Activated CD4-positive, alpha-beta T cell treated with anti-CD3 and anti-CD28 coated beads, Interleukin-2, amount 50 U/mL, for 4 hours (primary cell): ENCODE results near the gene PLAC8.
"Not testable (repeated sequence)": the region's sequence is repeated elsewhere in the genome, so short reads cannot be mapped to it uniquely, and the experiment has no call there.

ENCODE experiments used
- DNase-seq, 2 experiments: peaks; one replicate each; pipeline ENCODE4 v3.0.0-alpha.2; 2020

The PLAC8 gene

DNA sequence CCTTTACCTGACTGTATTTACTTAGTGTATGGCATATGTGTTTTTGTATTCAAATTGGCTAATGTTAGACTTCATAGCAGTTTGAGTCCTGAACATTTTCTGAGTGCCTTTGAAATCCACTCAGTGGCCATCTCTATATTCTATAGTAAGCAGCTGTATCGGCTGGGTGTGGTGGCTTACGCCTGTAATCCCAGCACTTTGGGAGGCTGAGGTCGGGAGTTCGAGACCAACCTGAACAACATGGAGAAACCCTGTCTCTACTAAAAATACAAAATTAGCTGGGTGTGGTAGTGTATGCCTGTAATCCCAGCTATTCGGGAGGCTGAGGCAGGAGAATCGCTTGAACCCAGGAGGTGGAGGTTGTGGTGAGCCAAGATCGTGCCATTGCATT lies 2.8 kb downstream of the PLAC8 start:
- DNase-seq: not testable (repeated sequence)

DNA sequence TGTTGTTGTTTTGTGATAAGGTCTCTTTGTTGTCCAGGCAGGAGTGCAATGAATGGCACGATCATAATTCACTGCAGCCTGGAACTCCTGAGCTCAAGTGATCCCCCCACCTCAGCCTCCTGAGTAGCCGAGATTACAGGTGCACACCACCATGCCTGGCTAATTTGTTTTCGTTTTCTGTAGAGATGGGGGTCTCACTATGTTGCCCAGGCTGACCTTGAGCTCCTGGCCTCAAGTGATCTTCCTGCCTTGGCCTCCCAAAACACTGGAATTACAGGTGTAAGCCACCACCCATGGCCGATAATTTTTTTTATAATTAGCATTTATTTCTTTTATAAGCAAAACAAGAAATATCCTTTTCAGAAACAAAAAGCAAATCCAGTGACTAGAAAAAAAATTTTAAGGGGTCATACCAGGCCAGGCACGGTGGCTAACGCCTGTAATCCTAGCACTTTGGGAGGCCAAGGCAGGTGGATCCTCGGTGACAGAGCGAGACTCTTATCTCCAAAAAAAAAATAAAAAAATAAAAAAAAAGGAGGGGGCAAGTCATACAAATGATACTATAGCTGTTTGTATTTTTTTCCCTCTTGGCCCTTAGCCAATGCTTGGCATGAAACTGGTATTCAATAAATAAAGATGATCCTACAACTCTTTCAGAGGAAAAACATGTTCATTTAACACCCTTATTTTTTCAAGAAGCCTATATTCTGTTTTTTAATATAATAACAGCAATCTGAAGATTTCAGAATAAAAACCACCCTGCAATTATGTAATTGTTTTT lies 3.4 kb downstream of the PLAC8 start:
- DNase-seq: no peak

DNA sequence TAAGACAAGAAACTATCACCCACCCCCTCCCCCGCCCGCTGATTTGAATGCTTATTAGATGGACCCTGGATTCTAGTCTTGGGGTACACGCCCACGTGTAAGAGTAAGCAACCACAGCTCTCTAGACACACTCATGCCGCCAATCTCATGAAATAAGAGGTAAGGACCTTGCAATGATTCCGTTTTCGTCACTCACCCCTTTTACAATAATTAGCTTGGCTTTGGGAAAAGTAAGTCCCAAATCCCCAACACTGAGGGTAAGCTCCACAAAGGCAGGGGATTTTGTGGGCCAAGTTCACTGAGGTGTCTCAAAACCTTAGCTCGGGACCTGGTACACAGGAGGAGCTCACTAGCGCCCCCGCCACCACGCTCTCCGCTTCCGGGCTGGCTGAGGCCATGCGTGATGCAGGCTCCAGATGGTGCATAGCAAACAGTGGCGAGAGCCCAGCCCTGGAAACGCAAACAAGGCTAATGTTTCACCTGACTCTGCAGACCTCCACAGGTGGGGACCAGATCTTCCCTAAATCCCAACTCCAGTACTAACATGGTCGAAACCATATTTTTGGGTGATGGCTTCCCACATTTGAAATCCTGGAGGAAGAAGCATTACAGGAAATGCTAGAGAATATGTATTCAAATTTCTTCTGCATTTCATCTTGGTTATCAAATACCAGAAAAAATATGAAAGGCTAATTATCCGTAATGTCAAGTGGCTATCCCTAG lies 4.1 kb downstream of the PLAC8 start:
- DNase-seq: peak; percentile 87 to 88

GRCh38 chr4:83109480-83110222 lies 4.9 kb downstream of the PLAC8 start:
- DNase-seq: peak; percentile 15 to 16

DNA sequence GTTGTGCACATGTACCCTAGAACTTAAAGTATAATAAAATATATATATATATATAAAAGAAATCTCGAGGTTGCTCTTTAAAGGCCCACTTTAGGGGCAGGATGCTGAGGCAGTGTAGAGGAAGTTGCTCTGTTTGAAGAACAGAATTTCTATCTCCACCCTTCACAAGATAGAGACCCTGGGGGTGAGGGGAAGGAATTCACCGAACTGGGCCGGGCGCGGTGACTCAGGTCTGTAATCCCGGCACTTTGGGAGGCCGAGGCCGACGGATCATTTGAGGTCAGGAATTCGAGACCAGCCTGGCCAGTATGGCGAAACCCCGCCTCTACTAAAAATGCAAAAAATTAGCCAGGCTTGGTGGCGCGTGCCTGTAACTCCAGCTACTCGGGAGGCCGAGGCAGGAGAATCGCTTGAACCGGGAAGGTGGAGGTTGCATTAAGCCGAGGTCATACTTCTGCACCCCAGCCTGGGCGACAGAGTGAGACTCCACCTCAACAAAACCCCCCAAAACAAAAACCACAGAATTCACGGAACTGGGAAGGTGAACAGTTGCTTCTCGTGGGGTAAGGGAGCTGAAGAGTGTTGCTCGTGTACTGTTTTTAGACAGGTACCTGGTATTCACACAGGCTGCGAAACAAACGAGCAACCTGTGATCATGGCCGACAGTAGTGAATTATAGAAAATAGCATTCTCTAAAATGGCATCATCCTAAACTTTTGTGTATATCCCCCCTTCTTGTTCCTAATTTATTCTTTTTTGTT lies 6.2 kb downstream of the PLAC8 start:
- DNase-seq: no peak

- peak; percentile 20 to 28 for DNase-seq
Measured at GRCh38 chr4:83107631-83108030, 6.9 kb downstream of the PLAC8 start.

DNA sequence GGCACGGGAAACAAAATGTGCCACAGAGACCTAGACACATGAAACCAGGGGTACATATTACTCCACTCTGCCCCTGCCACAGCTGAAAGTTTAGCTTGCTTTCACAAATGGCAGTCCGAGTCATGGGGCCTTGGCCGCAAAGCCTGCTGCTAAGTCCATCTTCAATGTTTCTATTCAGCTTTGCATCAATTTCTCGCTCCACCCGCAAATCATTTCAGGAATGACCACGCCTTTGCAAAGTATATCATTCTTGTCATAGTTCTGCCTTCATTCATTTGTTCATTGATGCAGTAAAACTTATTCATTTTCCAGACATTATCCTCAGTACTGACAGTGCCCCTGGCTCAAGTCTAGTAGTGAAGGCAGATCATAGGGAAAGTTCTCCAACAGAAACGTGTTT lies 9.5 kb downstream of the PLAC8 start:
- no peak for DNase-seq

DNA sequence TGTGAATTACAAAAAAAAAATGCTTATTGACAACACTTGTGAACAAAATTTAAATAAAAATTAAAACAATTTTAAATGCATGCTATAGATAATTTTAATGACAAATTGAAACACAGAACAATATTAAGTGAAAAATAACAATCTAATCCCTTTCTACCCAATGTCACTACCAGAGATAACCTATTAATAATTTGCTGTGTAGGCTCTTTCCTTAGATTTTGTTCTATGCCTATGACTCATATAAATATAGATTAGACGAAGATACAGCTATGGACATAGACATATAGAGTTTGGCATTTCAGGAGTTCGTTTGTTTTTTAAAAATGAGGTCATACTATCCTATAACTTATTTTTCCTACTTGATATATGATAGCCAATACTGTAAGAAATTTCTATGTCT lies 18.1 kb downstream of the PLAC8 start:
- DNase-seq: no peak

DNA sequence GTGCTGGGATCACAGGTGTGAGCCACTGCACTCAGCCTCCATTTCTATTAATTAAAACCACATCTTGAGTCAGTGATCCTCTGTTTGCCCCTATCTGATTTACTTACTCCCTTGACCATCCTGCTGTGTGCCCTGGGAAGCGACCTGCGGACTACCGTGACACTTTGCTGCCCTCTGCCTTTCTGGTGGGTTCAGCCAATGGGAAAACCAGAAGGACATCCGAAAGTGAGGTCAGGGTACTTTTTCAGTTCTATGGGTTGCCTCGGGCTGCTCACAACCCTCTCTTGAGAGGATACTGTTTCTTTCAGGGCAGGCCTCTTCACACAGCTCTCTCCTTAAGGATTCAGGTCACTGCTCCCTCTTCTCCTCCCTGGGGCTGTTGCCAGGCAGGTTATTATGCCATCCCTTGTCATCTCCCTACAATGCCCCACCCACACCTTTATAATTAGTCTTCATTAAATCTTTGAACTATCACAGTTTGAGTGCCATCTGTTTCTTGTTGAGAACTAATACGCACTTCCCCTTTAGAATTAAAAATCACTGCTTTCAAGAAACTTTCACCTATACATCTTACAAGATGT lies 21.4 kb downstream of the PLAC8 start:
- DNase-seq: no peak

- no peak for DNase-seq
Measured at GRCh38 chr4:83089410-83090157, 24.9 kb downstream of the PLAC8 start.

GRCh38 chr4:83084956-83085355 lies 29.6 kb downstream of the PLAC8 start:
- not testable (repeated sequence) for DNase-seq

DNA sequence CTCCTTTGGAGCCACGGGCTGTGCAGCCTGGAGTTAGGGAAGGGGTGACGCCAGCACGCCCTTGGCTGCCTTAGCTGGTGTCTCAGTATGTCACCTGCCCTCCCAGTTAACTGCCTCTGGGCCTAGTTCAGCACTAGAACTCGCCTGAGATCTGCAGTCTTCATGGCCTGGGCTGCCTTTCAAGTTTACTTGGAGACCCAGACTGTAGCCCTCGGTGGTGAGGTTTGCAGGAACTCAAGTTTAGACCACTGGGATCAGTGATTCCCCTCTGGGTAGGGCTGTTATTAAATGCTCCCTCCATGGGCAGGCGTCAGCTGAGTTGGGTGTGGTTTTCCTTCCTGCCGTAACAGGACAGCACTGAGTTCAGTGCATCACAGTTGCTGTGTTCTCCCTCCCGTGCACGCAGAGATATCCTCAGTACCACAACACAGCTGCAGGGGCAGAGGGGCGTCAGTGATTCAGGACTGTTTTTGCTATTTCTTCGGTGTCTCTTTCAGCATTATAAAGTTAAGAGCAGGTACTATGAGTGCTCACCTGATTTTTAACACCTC lies 30.5 kb downstream of the PLAC8 start:
- DNase-seq: peak; percentile 32 to 46

DNA sequence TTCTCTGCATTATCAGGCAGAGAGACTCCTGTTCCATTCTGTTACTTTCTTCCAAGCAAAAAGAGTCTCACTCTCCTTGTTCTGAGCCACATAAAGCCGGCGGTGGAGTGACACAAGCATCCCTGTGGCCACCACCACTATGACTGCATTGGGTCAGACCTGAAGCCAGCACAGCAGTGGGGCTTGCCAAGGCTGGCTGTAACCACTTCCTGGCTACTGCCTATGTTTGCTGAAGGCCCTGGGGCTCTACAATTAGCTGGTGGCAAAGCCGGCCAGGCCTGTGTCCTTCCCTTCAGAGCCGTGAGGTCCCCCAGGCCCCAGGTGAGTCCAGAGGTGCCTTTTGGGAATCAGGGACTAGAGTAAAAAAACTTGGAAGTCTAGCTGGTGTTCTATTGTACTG lies 31.8 kb downstream of the PLAC8 start:
- no peak for DNase-seq

- no peak for DNase-seq
Measured at GRCh38 chr4:83080561-83080960, 34.0 kb downstream of the PLAC8 start.

DNA sequence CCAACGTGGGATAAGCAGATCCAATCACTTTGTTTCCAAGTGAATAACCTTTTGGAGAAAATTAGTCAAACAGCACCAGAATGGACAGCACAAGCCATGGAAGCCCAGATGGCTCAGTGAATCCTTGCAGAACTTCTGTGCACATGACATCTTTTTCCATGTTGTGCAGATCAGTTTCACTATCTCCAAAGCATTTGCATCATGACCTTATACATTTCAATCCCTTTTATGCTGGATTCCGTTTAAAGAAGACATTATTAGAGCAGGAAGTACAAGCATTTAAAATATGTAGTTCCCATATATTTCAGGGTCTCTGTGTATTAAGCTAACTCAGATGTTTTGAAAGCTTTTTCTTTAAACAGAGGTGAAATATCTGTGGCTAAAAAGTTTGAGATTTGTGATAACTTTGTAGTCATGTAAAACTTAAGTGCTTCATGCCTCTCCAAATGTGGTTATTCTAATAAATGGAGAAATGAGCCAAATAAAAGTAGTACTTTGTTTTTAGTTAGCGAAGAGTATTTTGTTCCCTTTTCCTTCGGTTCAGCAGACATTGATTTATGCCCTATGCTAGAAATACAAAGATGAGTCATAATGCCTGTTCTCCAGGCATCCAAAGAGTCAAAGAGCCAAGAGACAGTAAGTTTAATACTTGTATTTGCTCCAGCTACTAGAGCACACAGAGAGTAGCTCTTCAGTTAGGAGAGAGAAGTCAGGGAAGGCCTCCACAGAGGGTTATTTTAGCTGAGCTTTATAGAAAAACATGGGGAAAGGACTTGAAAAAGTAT lies 39.0 kb downstream of the PLAC8 start:
- DNase-seq: no peak

DNA sequence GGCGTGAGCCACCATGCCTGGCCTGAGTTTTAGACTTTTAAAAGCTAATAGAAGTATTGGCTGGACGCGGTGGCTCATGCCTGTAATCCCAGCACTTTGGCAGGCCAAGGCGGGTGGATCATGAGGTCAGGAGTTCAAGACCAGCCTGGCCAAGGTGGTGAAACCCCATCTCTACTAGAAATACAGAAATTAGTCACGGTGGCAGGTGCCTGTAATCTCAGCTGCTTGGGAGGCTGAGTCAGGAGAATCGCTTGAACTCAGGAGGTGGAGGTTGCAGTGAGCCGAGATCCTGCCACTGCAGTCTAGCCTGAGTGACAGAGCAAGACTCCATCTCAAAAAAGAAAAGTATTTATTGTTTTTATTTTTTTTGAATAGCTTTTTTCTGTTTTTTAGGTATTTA lies 39.7 kb downstream of the PLAC8 start:
- DNase-seq: not testable (repeated sequence)

DNA sequence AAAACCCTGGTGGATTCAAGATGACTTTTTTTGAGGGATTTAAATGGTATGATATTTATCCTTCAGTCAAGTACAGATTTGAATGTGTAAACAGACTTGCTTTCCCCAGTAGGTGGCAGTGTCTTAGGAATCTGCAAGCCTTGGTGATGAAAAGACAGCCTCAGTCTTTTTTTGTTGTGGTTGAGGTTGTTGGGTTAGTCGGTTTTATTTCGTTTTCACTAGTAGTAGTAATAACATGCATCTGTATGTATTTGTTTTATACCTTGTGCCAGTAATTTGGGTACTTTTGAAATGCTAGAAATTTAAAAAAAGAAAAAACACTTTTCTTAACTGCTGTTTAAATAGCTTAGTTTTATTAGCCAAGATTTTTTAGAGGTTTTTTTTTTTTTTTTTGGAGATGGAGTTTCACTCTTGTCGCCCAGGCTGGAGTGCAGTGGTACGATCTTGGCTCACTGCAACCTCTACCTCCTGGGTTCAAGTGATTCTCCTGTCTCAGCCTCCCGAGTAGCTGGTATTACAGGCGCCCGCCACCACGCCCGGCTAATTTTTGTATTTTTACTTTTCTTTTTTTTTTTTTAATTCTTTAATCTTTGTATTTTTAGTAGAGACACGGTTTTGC lies 40.3 kb downstream of the PLAC8 start:
- DNase-seq: peak; percentile 15 to 22

DNA sequence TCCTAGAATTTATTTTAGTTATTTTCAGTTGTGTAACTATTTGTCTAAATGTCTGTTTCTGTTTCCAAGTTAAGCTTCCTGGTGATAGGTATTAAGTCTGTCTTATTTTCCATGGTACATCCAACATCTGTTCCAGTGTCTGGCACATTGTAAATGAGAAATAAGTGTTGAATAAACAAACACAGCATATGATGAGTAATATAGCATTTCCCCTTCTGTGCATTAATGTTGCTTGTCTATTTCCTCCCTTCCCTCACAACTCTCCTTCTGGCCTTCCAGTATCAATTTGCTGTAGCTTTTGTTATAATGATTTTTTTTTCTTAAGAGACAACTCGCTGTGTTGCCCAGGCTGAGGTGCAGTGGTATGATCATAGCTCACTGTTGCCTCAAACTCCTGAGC lies 43.4 kb downstream of the PLAC8 start:
- no peak for DNase-seq

DNA sequence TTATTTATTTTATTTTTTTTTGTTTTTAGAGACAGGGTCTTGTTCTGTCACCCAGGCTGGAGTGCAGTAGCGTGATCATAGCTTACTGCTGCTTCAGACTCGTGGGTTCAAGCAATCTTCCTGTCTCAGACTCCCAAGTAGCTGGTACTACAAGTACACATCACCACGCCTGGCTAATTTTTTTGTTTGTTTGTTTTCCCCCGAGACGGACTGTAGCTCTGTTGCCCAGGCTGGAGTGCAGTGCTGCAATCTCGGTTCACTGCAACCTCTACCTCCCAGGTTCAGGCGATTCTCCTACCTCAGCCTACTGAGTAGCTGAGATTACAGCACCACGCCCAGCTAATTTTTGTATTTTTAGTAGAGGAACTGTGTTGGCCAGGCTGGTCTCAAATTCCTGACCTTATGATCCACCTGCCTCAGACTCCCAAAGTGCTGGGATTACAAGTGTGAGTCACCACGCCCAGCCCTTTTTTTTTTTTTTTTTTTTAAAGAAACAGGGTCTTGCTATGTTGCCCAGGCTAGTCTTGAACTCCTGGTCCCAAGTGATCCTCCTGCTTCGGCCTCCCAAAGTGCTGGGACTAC lies 47.4 kb downstream of the PLAC8 start:
- DNase-seq: no peak

- DNase-seq: no peak
Measured at GRCh38 chr4:83065266-83065665, 49.3 kb downstream of the PLAC8 start.
